Stimulated activated CD8-positive, alpha-beta memory T cell treated with anti-CD3 and anti-CD28 coated beads, Interleukin-4, amount 100 ng/mL, for 4 hours (primary cell): ENCODE measurements around the gene DAB1.

Experiments used
- DNase-seq, 2 donors: peaks; one replicate each; pipeline ENCODE4 v3.0.0-alpha.2; 2020; ENCODE audit warnings: low read depth in 2 of 2, low spot score in 1 of 2

DAB1 gene

DNA sequence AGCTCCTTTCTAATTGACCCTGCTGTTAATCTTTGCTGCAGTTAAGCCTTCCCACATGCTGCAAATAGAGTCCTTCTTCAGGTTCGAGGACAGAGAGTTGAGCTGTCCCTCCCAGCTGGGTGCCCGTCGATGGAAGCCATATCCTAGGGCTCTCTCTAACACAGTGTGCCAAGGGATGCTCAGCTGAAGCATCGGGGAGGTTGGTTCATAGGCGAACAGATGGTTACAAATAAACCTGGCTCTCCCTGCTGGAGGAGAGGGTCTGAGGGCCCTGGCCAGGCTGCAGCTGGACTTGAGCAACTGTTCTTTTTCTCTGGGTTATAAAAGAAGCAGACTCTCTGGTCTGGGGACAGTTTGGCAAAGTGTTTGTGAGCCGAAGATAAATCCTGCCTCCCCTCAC is 337.7 kb downstream of the DAB1 start:
- DNase-seq = no peak

GRCh38 chr1:57084701-57085100 is 339.2 kb downstream of the DAB1 start:
- no peak for DNase-seq

DNA sequence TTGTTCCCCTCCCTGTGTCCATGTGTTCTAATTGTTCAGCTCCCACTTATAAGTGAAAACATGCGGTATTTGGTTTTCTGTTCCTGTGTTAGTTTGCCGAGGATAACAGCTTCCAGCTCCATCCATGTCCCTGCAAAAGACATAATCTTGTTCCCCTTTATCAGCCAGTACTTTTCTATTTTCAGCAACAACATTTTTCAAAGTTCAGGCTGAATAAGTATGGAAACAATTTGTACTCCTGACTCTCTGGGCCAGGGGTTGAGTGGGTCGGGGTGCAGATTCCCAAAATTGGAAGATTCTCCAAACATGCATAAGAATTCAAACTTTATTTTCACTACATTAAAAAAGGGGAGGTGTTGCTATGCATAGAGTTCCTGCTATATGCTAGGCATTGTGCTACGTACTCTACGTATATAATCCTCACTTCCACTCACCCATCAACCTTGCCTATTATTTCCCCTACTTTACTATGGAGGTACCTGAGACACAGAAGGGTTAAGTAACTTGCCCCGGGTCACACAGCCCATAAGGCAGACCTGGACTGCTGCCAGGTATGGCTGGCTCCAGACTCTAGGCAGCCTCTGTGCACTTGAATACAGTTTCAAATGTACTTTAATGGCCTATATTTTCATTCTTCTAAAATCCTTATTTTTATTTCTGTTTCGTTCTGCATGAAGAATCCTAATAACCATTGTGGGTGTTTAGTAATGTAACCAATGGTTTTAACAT is 341.0 kb downstream of the DAB1 start:
- DNase-seq = no peak

DNA sequence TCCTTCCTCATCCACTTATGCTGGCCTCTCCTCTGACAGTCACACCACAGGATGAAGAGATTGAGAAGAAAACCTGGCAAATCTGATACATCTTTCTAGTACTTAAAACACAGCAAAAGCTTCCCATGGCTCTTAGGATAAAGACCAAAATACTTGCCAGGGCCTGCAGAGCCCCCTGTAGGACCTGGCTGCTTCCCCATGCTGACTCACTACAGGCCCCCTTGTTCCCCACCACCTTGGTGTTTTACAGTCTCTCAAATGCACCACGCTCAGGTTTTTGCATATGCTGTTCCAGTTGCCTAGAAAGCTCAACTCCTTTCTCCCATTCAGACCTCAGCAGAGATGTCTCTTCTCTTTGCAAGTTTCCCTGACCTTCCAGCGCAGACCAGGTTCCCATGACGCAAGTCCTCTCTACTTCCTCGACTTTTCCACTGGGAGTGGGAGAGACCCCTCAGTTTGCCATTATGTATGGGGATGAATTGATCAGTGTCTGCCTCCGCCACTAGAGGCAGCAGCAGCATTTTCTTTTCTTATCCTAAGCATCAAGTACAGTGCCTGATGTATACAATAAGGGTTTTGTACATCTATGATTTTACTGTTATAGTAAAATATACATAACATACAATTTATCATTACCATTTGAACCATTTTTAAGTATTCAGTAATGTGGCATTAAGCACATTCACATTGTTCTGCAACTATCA is 344.3 kb downstream of the DAB1 start:
- no peak for DNase-seq

- DNase-seq = no peak
Observed at GRCh38 chr1:57072401-57073110, 351.3 kb downstream of the DAB1 start.

GRCh38 chr1:57067863-57068262 is 356.0 kb downstream of the DAB1 start:
- DNase-seq = no peak

DNA sequence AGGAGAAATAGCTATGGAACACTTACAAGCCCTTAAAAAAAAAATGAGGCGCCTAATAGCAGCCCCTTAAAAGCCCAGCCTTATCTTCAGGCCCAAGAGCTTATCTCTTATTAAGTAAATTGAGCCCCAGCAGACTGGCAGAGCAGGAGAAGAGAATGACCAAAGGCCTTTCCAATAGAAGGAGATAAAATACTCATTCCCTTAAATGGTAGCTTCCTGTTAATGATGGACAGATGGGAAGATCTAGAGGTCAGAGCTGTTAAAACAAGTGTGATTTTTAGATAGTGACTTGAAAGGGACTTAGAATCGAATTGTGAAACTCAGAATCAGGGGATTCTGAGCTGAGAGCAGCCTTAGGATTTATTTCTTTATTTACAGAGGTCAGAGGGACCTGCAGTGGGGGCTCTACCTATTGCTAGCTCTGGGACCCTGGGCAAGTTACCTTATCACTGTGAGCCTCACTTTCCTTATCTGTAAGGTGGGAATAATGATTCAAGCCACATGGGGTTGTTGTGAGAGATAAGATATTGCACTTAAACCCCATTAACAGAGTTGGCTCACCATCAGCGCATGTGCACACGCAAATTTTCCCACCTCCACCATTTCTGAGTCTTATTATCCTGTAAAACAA is 356.8 kb downstream of the DAB1 start:
- DNase-seq = no peak

DNA sequence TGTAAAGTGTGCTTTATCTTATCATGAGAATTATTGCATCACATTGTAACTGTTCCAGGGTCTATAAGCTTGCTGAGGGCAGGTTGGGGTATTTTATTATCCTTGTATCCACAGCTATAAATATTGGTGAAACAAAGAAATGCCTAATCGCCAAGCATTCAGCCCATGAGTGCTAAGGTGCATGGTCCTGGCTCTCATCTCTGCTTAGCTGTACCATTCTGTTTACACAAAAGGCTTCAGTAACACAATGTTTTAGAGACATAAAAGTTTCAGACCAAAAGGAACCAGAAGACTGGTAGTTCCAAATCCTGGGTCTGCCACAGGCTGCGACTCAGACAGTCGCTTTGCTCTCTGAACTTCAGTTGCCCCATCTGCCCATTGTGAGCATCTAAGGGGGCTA is 358.4 kb downstream of the DAB1 start:
- DNase-seq = no peak

DNA sequence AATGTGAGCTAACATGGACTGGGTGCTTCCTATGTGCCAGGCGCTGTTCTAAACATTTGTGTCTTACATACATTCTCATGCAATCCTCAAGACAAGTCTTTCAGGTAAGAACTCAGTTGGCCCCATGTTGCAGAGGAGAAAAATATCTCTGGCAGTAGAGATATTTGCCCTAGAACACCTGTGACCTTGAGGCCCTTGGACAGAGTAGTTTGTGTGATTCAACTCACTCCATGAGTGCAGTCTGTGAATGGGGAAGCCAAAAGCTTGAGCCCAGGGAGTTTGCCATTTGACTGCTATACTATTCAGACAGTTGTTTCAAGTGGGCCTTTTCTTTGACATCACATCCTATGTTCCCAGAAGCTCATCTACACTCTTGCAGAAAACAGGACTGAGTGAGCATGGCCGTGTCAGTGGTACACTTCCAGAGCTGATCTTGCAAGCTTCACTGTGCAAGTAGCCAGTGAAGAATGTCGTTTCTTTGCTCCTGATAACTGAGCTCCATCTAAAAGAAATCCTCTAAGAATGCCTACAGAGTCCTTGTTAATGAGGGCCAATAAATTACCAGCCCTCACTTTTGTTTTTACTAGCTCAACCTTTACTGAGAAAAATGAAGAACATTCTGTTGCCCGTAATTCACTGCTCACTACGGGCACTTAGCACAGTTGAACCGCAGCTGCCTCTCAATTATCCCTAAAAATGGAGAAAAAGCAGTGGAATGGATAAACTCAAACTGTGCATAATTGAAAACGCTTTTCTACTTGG is 359.3 kb downstream of the DAB1 start:
- no peak for DNase-seq

- DNase-seq = no peak
Observed at GRCh38 chr1:57063406-57064125, 360.3 kb downstream of the DAB1 start.

DNA sequence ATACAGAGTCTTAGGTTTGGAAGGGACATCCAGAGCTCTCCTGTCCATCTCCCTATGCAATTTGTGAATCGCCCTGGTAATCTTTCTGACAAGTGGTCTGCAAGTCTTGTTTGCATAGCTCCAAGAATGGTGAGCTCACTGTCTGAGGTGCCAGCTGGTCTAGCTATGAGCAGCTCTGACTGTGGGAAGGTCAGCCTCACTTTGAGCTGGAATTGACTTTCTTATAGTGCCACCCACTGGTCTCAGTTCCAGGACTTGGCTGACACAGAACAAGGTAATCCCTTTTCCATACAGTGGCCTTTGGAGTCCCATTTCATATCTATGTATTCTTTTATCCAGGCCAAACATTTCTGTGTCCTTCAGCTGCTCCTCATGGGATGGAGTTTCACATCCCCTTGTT is 362.5 kb downstream of the DAB1 start:
- no peak for DNase-seq

GRCh38 chr1:57060451-57060850 is 363.4 kb downstream of the DAB1 start:
- DNase-seq = no peak

DNA sequence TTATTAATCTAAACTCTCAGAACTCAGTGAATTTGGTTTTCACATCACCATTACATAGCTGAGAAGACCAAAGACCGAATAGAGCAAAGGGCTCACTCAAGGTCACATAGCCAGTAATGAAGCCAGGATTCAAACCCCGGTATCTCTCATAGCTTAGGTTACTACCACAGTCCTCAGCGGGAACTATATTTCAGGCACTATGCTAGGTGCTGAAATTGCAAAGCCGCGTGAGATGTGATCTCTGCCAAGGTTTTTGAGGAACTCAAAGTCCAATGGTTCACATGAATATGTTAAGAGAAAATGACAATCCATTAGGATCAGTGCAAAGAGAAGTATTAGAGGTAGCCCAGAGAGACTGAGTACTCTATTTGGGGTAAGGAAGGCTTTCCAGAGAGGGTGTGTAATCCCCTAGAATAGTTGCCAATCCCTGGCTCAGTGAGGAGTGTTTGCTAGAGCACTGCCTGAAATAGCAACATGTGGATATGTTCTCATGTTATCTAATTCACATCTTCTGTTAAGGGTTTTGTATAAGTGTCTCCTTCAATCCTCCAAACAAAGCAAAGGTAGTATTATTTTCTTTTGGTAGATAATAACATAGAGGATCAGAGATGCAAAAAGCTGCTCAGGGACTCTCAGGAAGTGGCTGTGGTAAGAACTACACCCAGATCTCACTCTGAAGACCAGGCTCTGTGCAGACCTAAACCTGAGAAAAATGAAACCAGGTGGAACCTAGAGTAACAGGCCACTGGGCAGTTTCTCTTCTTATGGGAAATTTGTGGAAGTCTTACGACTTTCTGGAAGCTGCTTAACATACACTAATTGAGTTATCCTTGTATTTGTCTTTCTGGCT is 365.0 kb downstream of the DAB1 start:
- DNase-seq = no peak

- DNase-seq = no peak
Observed at GRCh38 chr1:57048856-57049255, 375.0 kb downstream of the DAB1 start.

- no peak for DNase-seq
Observed at GRCh38 chr1:57046462-57046861, 377.4 kb downstream of the DAB1 start.

DNA sequence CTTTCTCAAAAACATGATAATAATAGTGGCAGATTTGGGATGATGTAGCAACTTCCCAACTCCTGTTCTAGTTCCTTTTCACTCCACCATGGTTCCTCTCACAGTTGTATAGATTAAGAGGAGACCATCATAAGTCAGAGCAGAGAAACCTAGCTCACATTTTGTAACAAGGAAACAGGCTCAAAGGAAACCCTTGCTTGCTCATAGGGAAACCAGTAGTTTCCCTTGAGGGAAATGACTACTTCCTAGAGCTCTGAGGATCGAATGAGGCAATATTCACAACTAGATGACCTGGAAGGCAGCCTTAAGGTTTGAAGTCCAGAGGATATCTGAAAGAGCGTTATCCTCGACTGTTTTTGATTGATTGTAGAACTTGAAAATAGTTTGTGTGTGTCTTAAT is 382.0 kb downstream of the DAB1 start:
- DNase-seq = no peak

DNA sequence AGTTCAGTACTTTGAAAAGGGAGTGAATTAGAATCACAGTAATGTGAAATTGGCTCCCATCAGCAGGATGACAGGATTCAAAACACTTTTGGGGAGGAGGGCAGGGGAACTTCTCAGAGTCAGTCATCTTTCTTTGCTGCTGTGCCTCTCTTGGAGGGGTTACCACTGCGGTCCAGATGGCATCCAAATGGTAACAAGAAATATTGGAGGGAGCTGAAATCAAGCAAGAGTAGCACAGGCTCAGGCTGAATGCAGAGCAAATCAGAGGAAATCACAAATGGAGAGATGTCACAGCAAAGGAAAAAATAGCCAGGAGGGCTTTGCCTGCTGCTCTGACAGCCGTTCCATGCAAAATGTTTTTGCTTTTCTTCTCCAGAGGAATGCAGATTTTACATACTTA is 383.0 kb downstream of the DAB1 start:
- DNase-seq = no peak

GRCh38 chr1:57036641-57037579 is 386.9 kb downstream of the DAB1 start:
- no peak for DNase-seq
